Glutamatergic neuron (in vitro differentiated cells): Measurements from ENCODE around the gene RAPGEF1. TPM values are rescaled to one million over a fixed set of nuclear protein-coding genes. Genes with fewer than 3 reads are reported as not detected.

Experiments
- DNase-seq: peaks from one replicate; pipeline ENCODE4 v3.0.0; 2022
- H3K27ac Mint-ChIP-seq: one replicate; pipeline ENCODE4 v1.8.0; 2020; ENCODE audit warnings: mild to moderate bottlenecking, mixed read lengths, inconsistent platforms; ENCODE audit not compliant: unreplicated experiment
- H3K27me3 Mint-ChIP-seq: one replicate; pipeline ENCODE4 v1.8.0; 2020; ENCODE audit warnings: mild to moderate bottlenecking, moderate library complexity, mixed read lengths, inconsistent platforms; ENCODE audit not compliant: unreplicated experiment
- H3K36me3 Mint-ChIP-seq: one replicate; pipeline ENCODE4 v1.8.0; 2020; ENCODE audit warnings: mild to moderate bottlenecking, mixed read lengths, inconsistent platforms; ENCODE audit not compliant: unreplicated experiment
- H3K4me1 Mint-ChIP-seq: one replicate; pipeline ENCODE4 v1.8.0; 2020; ENCODE audit warnings: mild to moderate bottlenecking, low read depth, mixed read lengths, inconsistent platforms; ENCODE audit not compliant: unreplicated experiment
- H3K4me3 Mint-ChIP-seq: one replicate; pipeline ENCODE4 v1.8.0; 2020; ENCODE audit warnings: mild to moderate bottlenecking, mixed read lengths, inconsistent platforms; ENCODE audit not compliant: unreplicated experiment
- H3K9me3 Mint-ChIP-seq: one replicate; pipeline ENCODE4 v1.8.0; 2020; ENCODE audit warnings: mild to moderate bottlenecking, moderate library complexity, mixed read lengths, inconsistent platforms; ENCODE audit not compliant: unreplicated experiment
- CTCF ChIP-seq: fragments of 200-600 bp; sonication (generic); IDR thresholded peaks from one replicate; pipeline ENCODE4 v1.5.0; 2021; ENCODE audit not compliant: partially characterized antibody, unreplicated experiment
- total RNA-seq: library from RNA; stranded (reverse); fragmentation: NEBNext Ultra II Directional; extraction: Animal tissue kit (Norgen Biotek cat#: 25700); gene quantifications from one replicate; pipeline ENCODE4 v1.2.1, GENCODE V29; 2021; ENCODE audit not compliant: unreplicated experiment

The RAPGEF1 gene
- total RNA-seq, 1 donor from 2014 or later: 319 TPM

- peaks cover 7% of the 10 kb centered on the region for H3K27me3 Mint-ChIP-seq
- peaks cover 9% of the 10 kb centered on the region for H3K9me3 Mint-ChIP-seq
- no peak for TF ChIP-seq CTCF
- H3K4me1 Mint-ChIP-seq: peaks cover 81% of the 10 kb centered on the region
- peak overlapping the region; percentile 62 for H3K27ac Mint-ChIP-seq
- peak overlapping the region; percentile 35 for H3K4me3 Mint-ChIP-seq
- no peak for DNase-seq
- no peaks in the 10 kb centered on the region for H3K36me3 Mint-ChIP-seq
These were observed 7.8 kb downstream of the RAPGEF1 start for GRCh38 chr9:131732061-131732526.

GRCh38 chr9:131731644-131732043 is 8.2 kb downstream of the RAPGEF1 start:
- Mint-ChIP-seq H3K36me3 (no peaks in the 10 kb centered on the region), H3K27me3 (peaks cover 5% of the 10 kb centered on the region), H3K4me1 (peaks cover 79% of the 10 kb centered on the region), H3K9me3 (peaks cover 7% of the 10 kb centered on the region), H3K4me3 (peak overlapping the region; percentile 35), H3K27ac (peak overlapping the region; percentile 62)
- no peak for DNase-seq
- TF ChIP-seq CTCF: no peak

DNA sequence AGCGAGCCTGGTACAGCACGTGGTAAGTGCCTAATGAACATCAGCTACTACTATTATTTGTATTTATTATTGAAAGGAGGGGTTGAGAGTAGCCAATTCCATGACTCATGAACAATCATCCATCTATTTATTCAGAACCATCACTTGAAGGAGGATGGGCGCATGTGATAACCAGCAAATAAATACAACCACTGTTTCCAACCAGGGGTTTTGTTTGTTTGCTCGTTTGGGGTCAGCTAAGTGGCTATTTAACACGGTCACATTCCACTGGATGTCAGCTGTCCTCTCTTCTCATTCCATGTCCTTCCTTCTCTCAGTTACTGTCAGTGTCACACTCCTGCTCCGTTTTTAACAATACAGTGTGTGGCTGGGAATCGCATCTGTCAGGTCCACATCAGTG is 8.6 kb downstream of the RAPGEF1 start:
- Mint-ChIP-seq H3K9me3 (peaks cover 7% of the 10 kb centered on the region), H3K27me3 (peaks cover 5% of the 10 kb centered on the region), H3K36me3 (no peaks in the 10 kb centered on the region), H3K4me3 (peak overlapping the region; percentile 35), H3K27ac (peak overlapping the region; percentile 62), H3K4me1 (peaks cover 75% of the 10 kb centered on the region)
- TF ChIP-seq CTCF: no peak
- DNase-seq: no peak

GRCh38 chr9:131728961-131729360 is 10.9 kb downstream of the RAPGEF1 start:
- DNase-seq: peak; percentile 36
- Mint-ChIP-seq H3K27me3 (peaks cover 6% of the 10 kb centered on the region), H3K4me1 (peaks cover 66% of the 10 kb centered on the region)

DNA sequence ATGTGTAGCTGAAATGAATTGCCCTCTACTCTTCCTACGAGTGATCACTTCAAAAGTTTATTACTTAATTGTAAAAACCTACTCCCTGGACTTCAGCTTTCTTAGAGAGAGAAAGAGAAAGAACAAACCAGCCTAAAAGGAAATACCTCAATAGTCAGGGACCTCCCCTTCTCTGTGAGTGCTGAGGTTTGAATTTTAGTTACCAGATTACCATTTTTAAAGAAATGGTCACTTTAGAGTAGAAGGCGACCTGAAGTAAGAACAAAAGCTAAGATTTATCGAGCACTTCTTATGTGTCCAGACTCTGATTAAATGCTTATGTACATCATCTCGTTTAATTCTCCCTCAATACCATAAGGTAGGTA is 11.3 kb downstream of the RAPGEF1 start:
- Mint-ChIP-seq H3K27me3 (peaks cover 7% of the 10 kb centered on the region), H3K4me3 (peak overlapping the region; percentile 71), H3K27ac (peak overlapping the region; percentile 95), H3K4me1 (peaks cover 67% of the 10 kb centered on the region), H3K36me3 (no peaks in the 10 kb centered on the region), H3K9me3 (peaks cover 12% of the 10 kb centered on the region)
- DNase-seq: no peak
- no peak for TF ChIP-seq CTCF

More at GRCh38 chr9:131728961-131729360, 10.9 kb downstream of the RAPGEF1 start:
- H3K27ac Mint-ChIP-seq: peak overlapping the region; percentile 95
- TF ChIP-seq CTCF: no peak
- H3K9me3 Mint-ChIP-seq: peaks cover 11% of the 10 kb centered on the region
- H3K4me3 Mint-ChIP-seq: peak overlapping the region; percentile 71
- no peaks in the 10 kb centered on the region for H3K36me3 Mint-ChIP-seq
